Transverse colon (tissue), 4 donors: ENCODE measurements around the gene SMG9. TPM values are rescaled to one million over a fixed set of nuclear protein-coding genes. Genes with fewer than 3 reads are reported as not detected.

ENCODE experiments used
- DNase-seq: peaks from one replicate; pipeline ENCODE4 v3.0.0-alpha.2; 2019
- H3K27ac ChIP-seq, 4 donors: fragments of 200-600 bp; sonication (generic); 2 replicates each; pipeline ENCODE4 v1.5.1; 2016 to 2018; ENCODE audit warnings: inconsistent platforms in 4 of 4
- H3K27me3 ChIP-seq: fragments of 200-600 bp; sonication (generic); 2 replicates; pipeline ENCODE4 v1.5.1; 2017; ENCODE audit warnings: inconsistent platforms
- H3K36me3 ChIP-seq, 4 donors: fragments of 200-600 bp; sonication (generic); 2 replicates each; pipeline ENCODE4 v1.5.1; 2017 to 2019; ENCODE audit warnings: inconsistent platforms in 4 of 4
- H3K4me1 ChIP-seq, 4 donors: fragments of 200-600 bp; sonication (generic); 2 replicates each; pipeline ENCODE4 v1.5.1; 2017 to 2020; ENCODE audit warnings: inconsistent platforms in 4 of 4
- H3K4me3 ChIP-seq, 4 donors: fragments of 200-600 bp; sonication (generic); 1 replicate in 1 of 4; 2 replicates in 3 of 4; pipeline versions ENCODE4 v1.5.1 to v1.6.1; 2017 to 2019; ENCODE audit warnings: inconsistent platforms in 4 of 4
- H3K9me3 ChIP-seq, 2 donors: fragments of 200-600 bp; sonication (generic); 2 replicates each; pipeline ENCODE4 v1.5.1; 2017 to 2019; ENCODE audit warnings: inconsistent platforms in 2 of 2
- CTCF ChIP-seq, 5 experiments: fragments of 200-600 bp in 3 of 5; fragments of 450-650 bp in 2 of 5; sonication (generic) in 3 of 5; IDR thresholded peaks; 1 replicate in 2 of 5; 2 replicates in 3 of 5; pipeline ENCODE4 v1.5.1; 2016 to 2017; ENCODE audit warnings: antibody characterized with exemption in 5 of 5, inconsistent platforms in 3 of 5, mild to moderate bottlenecking in 2 of 5, moderate library complexity in 1 of 5
- EP300 ChIP-seq: sonication (generic); formaldehyde crosslinking; IDR thresholded peaks from one replicate; pipeline ENCODE4 v1.6.1; 2017; ENCODE audit warnings: antibody characterized with exemption, low read depth
- POLR2A ChIP-seq: fragments of 450-650 bp; IDR thresholded peaks from one replicate; pipeline ENCODE4 v1.6.1; 2016; ENCODE audit warnings: antibody characterized with exemption, mild to moderate bottlenecking, moderate library complexity
- POLR2AphosphoS5 ChIP-seq, 3 donors: sonication (generic); formaldehyde crosslinking; IDR thresholded peaks; one replicate each; pipeline ENCODE4 v1.6.1; 2016; ENCODE audit warnings: antibody characterized with exemption in 3 of 3
- WGBS, 2 donors: methylation state at CpG; one replicate each; pipeline ENCODE4 v1.1.5; 2018; ENCODE audit warnings: low coverage in 1 of 2; 5-methylcytosine and 5-hydroxymethylcytosine counted together
- in situ Hi-C, 4 donors: fragments of 200-750 bp; cut with MboI; loops; one replicate each; pipeline versions ENCODE4 v1.15.0 to v1.15.1; 2017; ENCODE audit warnings: low sequenced_read_pairs in 3 of 4, low pct_ligation_motif_present in 1 of 4, low pct_unique_long_range_greater_than_20kb in 1 of 4
- intact Hi-C: fragments of 100-400 bp; cut with DNase I; formaldehyde crosslinking; loops from one replicate; pipeline ENCODE4 v1.15.1; 2023; ENCODE audit warnings: low total_unique reads
- total RNA-seq, 4 donors: library from RNA; depleted of rRNA; stranded (reverse); fragments of >200 nt; gene quantifications; one replicate each; pipeline ENCODE4 v1.1.0, GENCODE V29; 2016

SMG9 gene
- total RNA-seq, 4 donors from 2014 or later = 4.1 to 68.7 (median 13.8) TPM

- peaks cover 6% of the 10 kb centered on the region for H3K27me3 ChIP-seq
- 49% methylated on average over 6 of the region's 6 CpGs; no CpG with 5 or more reads in 1 of the 2 donors for WGBS, 2 donors
Measured at GRCh38 chr19:43797118-43797517, 42.4 kb upstream of the SMG9 start.

GRCh38 chr19:43790587-43790986 lies 35.8 kb upstream of the SMG9 start:
- Histone ChIP-seq H3K4me1 (no peaks in the 10 kb centered on the region), H3K4me3 (no peak overlapping the region), H3K9me3 (no peaks in the 10 kb centered on the region), H3K27me3 (peaks cover 6% of the 10 kb centered on the region), H3K36me3 (no peaks in the 10 kb centered on the region), H3K27ac (no peak overlapping the region)
- no peak for DNase-seq
- 36 to 50% methylated on average over 1 to 3 of the region's 3 CpGs for WGBS, 2 donors
- TF ChIP-seq EP300 (no peak), POLR2AphosphoS5 (IDR thresholded peaks at IDR 0.05) (no peak), POLR2A (no peak), CTCF (IDR thresholded peaks at IDR 0.05) (no peak)
- intact Hi-C loops = no loop called here
- in situ Hi-C loops = no loop called here

More at GRCh38 chr19:43797118-43797517, 42.4 kb upstream of the SMG9 start:
- H3K27ac ChIP-seq = no peak overlapping the region
- peaks cover 0 to 16% (median 14%) of the 10 kb centered on the region in 4 donors for H3K4me1 ChIP-seq
- in situ Hi-C loops = no loop called here
- H3K36me3 ChIP-seq = no peaks in the 10 kb centered on the region
- no peak overlapping the region for H3K4me3 ChIP-seq
- no peak for TF ChIP-seq CTCF (IDR thresholded peaks at IDR 0.05)
- no peak for TF ChIP-seq POLR2A
- TF ChIP-seq EP300 = no peak
- no peak for TF ChIP-seq POLR2AphosphoS5 (IDR thresholded peaks at IDR 0.05)
- DNase-seq = no peak
- H3K9me3 ChIP-seq = no peaks in the 10 kb centered on the region
- intact Hi-C loops = no loop called here

- Histone ChIP-seq H3K27me3 (peaks cover 6% of the 10 kb centered on the region), H3K9me3 (no peaks in the 10 kb centered on the region), H3K4me3 (no peak overlapping the region), H3K27ac (no peak overlapping the region), H3K36me3 (no peaks in the 10 kb centered on the region), H3K4me1 (peaks cover 10 to 12% (median 12%) of the 10 kb centered on the region in 4 donors)
- TF ChIP-seq CTCF (IDR thresholded peaks at IDR 0.05) = no peak
- TF ChIP-seq POLR2AphosphoS5 (IDR thresholded peaks at IDR 0.05) = no peak
- TF ChIP-seq EP300 = no peak
- no peak for TF ChIP-seq POLR2A
- DNase-seq = no peak
- intact Hi-C loops = no loop called here
- 14 to 40% methylated on average over 1 to 3 of the region's 3 CpGs for WGBS, 2 donors
- in situ Hi-C loops = loop anchor here in 2 of 4 donors (5.0 kb wide), 1 partner anchor 47 kb away; no protein-coding TSS in a partner anchor
Measured at GRCh38 chr19:43789029-43789428, 34.3 kb upstream of the SMG9 start.

- no peak overlapping the region for H3K27ac ChIP-seq
- in situ Hi-C loops = loop anchor here in 2 of 4 donors (5.0 kb wide), 1 partner anchor 44 kb away; no protein-coding TSS in a partner anchor
- no peak overlapping the region for H3K4me3 ChIP-seq
- intact Hi-C loops = no loop called here
- no peaks in the 10 kb centered on the region for H3K27me3 ChIP-seq
- DNase-seq = no peak
- H3K9me3 ChIP-seq = no peaks in the 10 kb centered on the region
- TF ChIP-seq POLR2AphosphoS5 (IDR thresholded peaks at IDR 0.05) = no peak
- TF ChIP-seq CTCF (IDR thresholded peaks at IDR 0.05) = no peak
- no peak for TF ChIP-seq EP300
- no peak for TF ChIP-seq POLR2A
- H3K36me3 ChIP-seq = no peaks in the 10 kb centered on the region
- 41% methylated on average over 1 of the region's 1 CpG; no CpG with 5 or more reads in 1 of the 2 donors for WGBS, 2 donors
- peaks cover 10 to 25% (median 17%) of the 10 kb centered on the region in 4 donors for H3K4me1 ChIP-seq
Measured at GRCh38 chr19:43786665-43787064, 31.9 kb upstream of the SMG9 start.
